Thyroid gland (tissue), 4 donors: ENCODE data around the gene CNTROB. TPM values are rescaled to one million over a fixed set of nuclear protein-coding genes. Genes with fewer than 3 reads are reported as not detected.

ENCODE experiments used
- DNase-seq, 2 donors: peaks; one replicate each; pipeline ENCODE4 v3.0.0-alpha.2; 2019
- H3K27ac ChIP-seq, 3 donors: fragments of 200-600 bp; sonication (generic); 1 replicate in 2 of 3; 2 replicates in 1 of 3; pipeline ENCODE4 v1.5.1; 2016 to 2019; ENCODE audit warnings: mild to moderate bottlenecking in 1 of 3, moderate library complexity in 1 of 3
- H3K27me3 ChIP-seq: fragments of 200-600 bp; sonication (generic); one replicate; pipeline ENCODE4 v1.5.1; 2019
- H3K36me3 ChIP-seq, 2 donors: fragments of 200-600 bp; sonication (generic); one replicate each; pipeline ENCODE4 v1.5.1; 2016 to 2019
- H3K4me1 ChIP-seq, 2 donors: fragments of 200-600 bp; sonication (generic); one replicate each; pipeline ENCODE4 v1.5.1; 2017 to 2019
- H3K4me3 ChIP-seq, 3 donors: fragments of 200-600 bp; sonication (generic); replicated peaks in 1 of 3; 1 replicate in 2 of 3; 2 replicates in 1 of 3; pipeline ENCODE4 v1.5.1; 2016; ENCODE audit warnings: mild to moderate bottlenecking in 1 of 3
- H3K9me3 ChIP-seq: fragments of 200-600 bp; sonication (generic); one replicate; pipeline ENCODE4 v1.5.1; 2017
- CTCF ChIP-seq, 6 experiments: fragments of 200-600 bp in 3 of 6; fragments of 450-650 bp in 3 of 6; sonication (generic) in 3 of 6; IDR thresholded peaks; one replicate each; pipeline ENCODE4 v1.5.1; 2016 to 2019; ENCODE audit warnings: antibody characterized with exemption in 6 of 6, mild to moderate bottlenecking in 2 of 6, inconsistent platforms in 1 of 6, moderate library complexity in 1 of 6
- POLR2A ChIP-seq, 2 donors: fragments of 450-650 bp; IDR thresholded peaks; one replicate each; pipeline ENCODE4 v1.6.1; 2017; ENCODE audit warnings: antibody characterized with exemption in 2 of 2, mild to moderate bottlenecking in 2 of 2, moderate library complexity in 1 of 2
- WGBS, 2 donors: methylation state at CpG; one replicate each; pipeline ENCODE4 v1.1.5; 2017; 5-methylcytosine and 5-hydroxymethylcytosine counted together
- intact Hi-C: fragments of 100-400 bp; cut with DNase I; formaldehyde crosslinking; loops from one replicate; pipeline ENCODE4 v1.15.1; 2023
- total RNA-seq, 4 donors: library from RNA; depleted of rRNA; stranded (reverse); fragments of >200 nt; gene quantifications; one replicate each; pipeline ENCODE4 v1.2.3, GENCODE V29; 2016

CNTROB gene
- total RNA-seq, 4 donors from 2014 or later = 21.0 to 35.9 (median 28.0) TPM

GRCh38 chr17:7922845-7923628, 9.0 kb upstream of the CNTROB start:
- H3K36me3 ChIP-seq = no peaks in the 10 kb centered on the region
- peak overlapping the region; percentile 14 to 82 (median 69) for H3K27ac ChIP-seq
- peaks cover 7 to 12% of the 10 kb centered on the region in 2 donors for H3K4me1 ChIP-seq
- H3K27me3 ChIP-seq = no peaks in the 10 kb centered on the region
- intact Hi-C loops = no loop called here
- TF ChIP-seq POLR2A (IDR thresholded peaks at IDR 0.05) (peak in 1 of 2 donors; percentile 66), CTCF (IDR thresholded peaks at IDR 0.05) (no peak)
- H3K9me3 ChIP-seq = no peaks in the 10 kb centered on the region
- DNase-seq = peak; percentile 82 to 88
- peak overlapping the region in 2 of 3 donors; percentile 1 to 28 for H3K4me3 ChIP-seq
- WGBS, 2 donors = 18 to 35% methylated on average over 26 to 40 of the region's 45 CpGs

GRCh38 chr17:7927596-7927995, 4.4 kb upstream of the CNTROB start:
- intact Hi-C loops = loop anchor here (5.0 kb wide), 1 partner anchor 65 kb away; no protein-coding TSS in a partner anchor
- Histone ChIP-seq H3K36me3 (no peaks in the 10 kb centered on the region), H3K27ac (no peak overlapping the region), H3K4me1 (peaks cover 12 to 14% of the 10 kb centered on the region in 2 donors), H3K27me3 (no peaks in the 10 kb centered on the region), H3K4me3 (no peak overlapping the region), H3K9me3 (no peaks in the 10 kb centered on the region)
- no peak for TF ChIP-seq POLR2A (IDR thresholded peaks at IDR 0.05)
- no peak for TF ChIP-seq CTCF (IDR thresholded peaks at IDR 0.05)
- DNase-seq = no peak
- WGBS, 2 donors = 85 to 90% methylated on average over 3 of the region's 3 CpGs

GRCh38 chr17:7929158-7930023, 2.6 kb upstream of the CNTROB start, which contains the start of gene KCNAB3:
TSS of gene KCNAB3 (minus strand) at chr17:7929856. CDS start at chr17:7929435, 421 bp downstream.
- intact Hi-C loops = loop anchor here (5.0 kb wide), 1 partner anchor 67 kb away; no protein-coding TSS in a partner anchor
- WGBS, 2 donors = 52 to 55% methylated on average over 51 of the region's 67 CpGs
- no peak for DNase-seq
- Histone ChIP-seq H3K4me3 (no peak within 1 kb of the TSS), H3K9me3 (no peaks in the 10 kb centered on the region), H3K27ac (no peak within 1 kb of the TSS), H3K4me1 (peaks cover 20 to 23% of the 10 kb centered on the region in 2 donors), H3K36me3 (no peaks in the 10 kb centered on the region), H3K27me3 (no peaks in the 10 kb centered on the region)
- TF ChIP-seq POLR2A (IDR thresholded peaks at IDR 0.05) = no peak
- no peak for TF ChIP-seq CTCF (IDR thresholded peaks at IDR 0.05)

- TF ChIP-seq CTCF (IDR thresholded peaks at IDR 0.05) (no peak), POLR2A (IDR thresholded peaks at IDR 0.05) (no peak)
- intact Hi-C loops = no loop called here
- 43 to 44% methylated on average over 20 of the region's 20 CpGs for WGBS, 2 donors
- Histone ChIP-seq H3K4me3 (peak overlapping the region; percentile 61 to 82 (median 70)), H3K36me3 (peaks cover 0 to under 1% of the 10 kb centered on the region in 2 donors), H3K27ac (peak overlapping the region in 2 of 3 donors; percentile 12 to 55), H3K27me3 (no peaks in the 10 kb centered on the region), H3K9me3 (no peaks in the 10 kb centered on the region), H3K4me1 (peaks cover 20 to 23% of the 10 kb centered on the region in 2 donors)
- peak in 1 of 2 donors; percentile 10 for DNase-seq
These were observed 970 bp upstream of the CNTROB start for GRCh38 chr17:7930841-7931631.
